ACC112 (cell line): ENCODE results near the gene UHRF2.

Source experiments
- H2AFZ ChIP-seq: fragments of 200-600 bp; sonication (generic); one replicate; pipeline ENCODE4 v1.6.0; 2017; ENCODE audit warnings: antibody characterized with exemption, low read length; ENCODE audit not compliant: unreplicated experiment
- H3K27ac ChIP-seq: fragments of 200-600 bp; sonication (generic); 2 replicates; pipeline ENCODE4 v1.5.1; 2014; ENCODE audit warnings: low read depth, mild to moderate bottlenecking, antibody characterized with exemption, low read length, moderate library complexity
- H3K27me3 ChIP-seq: fragments of 200-600 bp; sonication (generic); 2 replicates; pipeline ENCODE4 v1.6.1; 2014; ENCODE audit warnings: mild to moderate bottlenecking, antibody characterized with exemption, low read length, moderate library complexity, mixed read lengths; ENCODE audit not compliant: insufficient read depth
- H3K36me3 ChIP-seq: fragments of 200-600 bp; sonication (generic); 2 replicates; pipeline ENCODE4 v1.6.1; 2016; ENCODE audit warnings: mild to moderate bottlenecking, antibody characterized with exemption, low read length, moderate library complexity, mixed read lengths; ENCODE audit not compliant: insufficient read depth
- H3K4me1 ChIP-seq: fragments of 200-600 bp; sonication (generic); one replicate; pipeline ENCODE4 v1.6.1; 2016; ENCODE audit warnings: low read length, mixed read lengths; ENCODE audit not compliant: insufficient read depth, unreplicated experiment, control insufficient read depth
- H3K4me3 ChIP-seq: fragments of 200-600 bp; sonication (generic); 2 replicates; pipeline ENCODE4 v1.5.1; 2014; ENCODE audit warnings: mild to moderate bottlenecking, low read depth, low read length
- H3K79me2 ChIP-seq: fragments of 200-600 bp; sonication (generic); one replicate; pipeline ENCODE4 v1.6.0; 2016; ENCODE audit warnings: low read length; ENCODE audit not compliant: control insufficient read depth, unreplicated experiment, insufficient read depth

The UHRF2 gene

DNA sequence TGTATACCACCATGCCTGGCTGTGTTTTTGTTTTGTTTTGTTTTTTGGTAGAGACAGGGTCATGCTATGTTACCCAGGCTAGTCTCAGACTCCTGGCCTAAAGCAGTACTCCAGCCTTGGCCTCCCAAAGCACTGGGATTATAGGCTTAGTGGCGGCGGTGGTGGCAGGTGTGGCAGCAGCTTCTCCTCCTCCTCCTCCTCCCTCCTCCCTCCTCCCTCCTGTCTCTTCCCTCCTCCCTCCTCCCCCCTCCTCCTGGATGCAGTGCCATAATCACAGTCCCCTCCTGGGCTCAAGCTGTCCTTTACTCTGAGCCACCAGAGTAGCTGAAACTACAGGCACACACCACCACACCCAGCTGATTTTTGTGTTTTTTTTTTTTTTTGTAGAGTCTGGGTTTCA lies 71.2 kb downstream of the UHRF2 start:
- Histone ChIP-seq H3K36me3 (peaks cover 32% of the 10 kb centered on the region), H3K79me2 (peaks cover 10% of the 10 kb centered on the region), H3K4me1 (no peaks in the 10 kb centered on the region), H3K27me3 (no peaks in the 10 kb centered on the region), H2AFZ (no peak overlapping the region), H3K4me3 (no peak overlapping the region), H3K27ac (no peak overlapping the region)

DNA sequence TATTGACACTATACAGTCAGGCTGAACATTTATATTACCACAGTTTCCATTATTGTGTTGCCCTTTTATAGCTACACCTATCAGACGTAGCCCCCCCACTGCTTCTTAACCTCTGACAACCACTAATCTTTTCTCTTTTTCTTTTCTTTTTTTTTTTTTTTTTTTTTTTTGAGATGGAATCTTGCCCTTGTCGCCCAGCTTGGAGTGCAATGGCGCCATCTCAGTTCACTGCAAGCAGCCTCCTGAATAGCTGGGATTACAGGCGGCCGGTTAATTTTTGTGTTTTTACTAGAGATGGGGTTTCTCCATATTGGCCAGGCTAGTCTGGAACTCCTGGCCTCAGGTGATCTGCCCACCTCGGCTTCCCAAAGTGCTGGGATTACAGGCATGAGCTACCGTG lies 75.4 kb downstream of the UHRF2 start:
- Histone ChIP-seq H3K36me3 (peaks cover 29% of the 10 kb centered on the region), H3K4me3 (no peak overlapping the region), H2AFZ (no peak overlapping the region), H3K27me3 (no peaks in the 10 kb centered on the region), H3K79me2 (peaks cover 27% of the 10 kb centered on the region), H3K4me1 (no peaks in the 10 kb centered on the region), H3K27ac (no peak overlapping the region)

DNA sequence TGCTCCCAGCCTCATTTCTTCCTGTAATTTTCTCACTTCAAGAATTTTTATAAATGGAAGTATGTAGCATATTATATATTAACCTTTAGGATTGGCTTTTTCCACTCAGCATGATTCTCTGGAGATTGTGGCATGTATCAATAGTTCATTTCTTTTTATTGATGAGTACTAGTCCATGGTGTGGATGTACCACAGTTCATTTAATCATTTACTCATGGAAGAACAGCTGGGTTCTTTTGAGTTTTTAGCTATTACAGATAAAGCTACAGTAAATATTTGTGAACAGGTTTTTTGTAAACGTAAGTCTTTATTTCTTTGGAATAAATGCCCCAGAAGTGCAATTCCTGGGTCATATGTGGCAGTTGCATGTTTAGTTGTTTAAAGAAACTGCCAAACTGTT lies 76.1 kb downstream of the UHRF2 start:
- peaks cover 27% of the 10 kb centered on the region for H3K79me2 ChIP-seq
- H2AFZ ChIP-seq = no peak overlapping the region
- H3K36me3 ChIP-seq = peaks cover 29% of the 10 kb centered on the region
- no peaks in the 10 kb centered on the region for H3K27me3 ChIP-seq
- no peak overlapping the region for H3K27ac ChIP-seq
- H3K4me3 ChIP-seq = no peak overlapping the region
- no peaks in the 10 kb centered on the region for H3K4me1 ChIP-seq

DNA sequence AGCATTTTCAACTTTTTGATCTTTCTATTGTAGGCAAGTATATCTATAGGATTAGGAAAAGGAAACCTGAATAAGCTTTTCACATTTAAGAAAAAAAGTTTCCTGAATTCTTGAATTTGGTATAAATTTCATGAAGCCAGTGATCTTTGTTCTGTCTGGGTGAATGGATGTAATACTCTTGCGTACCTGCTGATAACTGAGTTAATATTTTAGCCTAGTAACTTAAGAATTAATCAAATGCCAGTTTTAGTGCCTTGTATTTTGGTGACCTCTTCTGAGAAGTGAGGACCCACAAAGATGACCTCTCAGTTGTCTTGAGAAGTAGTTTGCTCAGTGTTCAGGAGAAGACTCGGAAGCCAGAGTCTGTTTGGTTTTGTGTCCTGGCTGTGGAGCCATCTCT lies 77.9 kb downstream of the UHRF2 start:
- H2AFZ ChIP-seq = no peak overlapping the region
- peaks cover 30% of the 10 kb centered on the region for H3K79me2 ChIP-seq
- no peaks in the 10 kb centered on the region for H3K27me3 ChIP-seq
- H3K36me3 ChIP-seq = peaks cover 40% of the 10 kb centered on the region
- no peaks in the 10 kb centered on the region for H3K4me1 ChIP-seq
- H3K27ac ChIP-seq = no peak overlapping the region
- H3K4me3 ChIP-seq = no peak overlapping the region

DNA sequence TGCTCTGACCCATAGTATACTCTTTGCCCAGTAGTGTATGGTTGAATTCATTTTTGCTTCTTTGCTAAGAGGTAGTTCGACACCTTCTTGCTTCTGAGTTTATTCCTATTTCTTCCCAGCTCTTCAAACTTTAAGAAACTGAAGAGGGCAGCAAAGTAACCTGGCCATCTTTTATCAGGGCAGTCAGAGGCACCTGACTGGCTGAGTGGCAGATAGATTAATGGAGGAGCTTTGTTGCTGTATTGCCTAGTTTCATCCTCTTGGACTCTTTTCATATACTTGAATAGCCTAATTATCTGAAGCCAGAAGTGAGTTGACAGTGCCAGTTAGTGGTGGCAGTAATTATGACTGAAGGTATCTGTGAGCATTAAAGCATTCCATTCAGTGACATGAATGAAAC lies 82.5 kb downstream of the UHRF2 start:
- H3K79me2 ChIP-seq = peaks cover 16% of the 10 kb centered on the region
- peaks cover 50% of the 10 kb centered on the region for H3K36me3 ChIP-seq
- peaks cover 16% of the 10 kb centered on the region for H3K4me1 ChIP-seq
- no peak overlapping the region for H2AFZ ChIP-seq
- H3K4me3 ChIP-seq = no peak overlapping the region
- no peaks in the 10 kb centered on the region for H3K27me3 ChIP-seq
- H3K27ac ChIP-seq = no peak overlapping the region

DNA sequence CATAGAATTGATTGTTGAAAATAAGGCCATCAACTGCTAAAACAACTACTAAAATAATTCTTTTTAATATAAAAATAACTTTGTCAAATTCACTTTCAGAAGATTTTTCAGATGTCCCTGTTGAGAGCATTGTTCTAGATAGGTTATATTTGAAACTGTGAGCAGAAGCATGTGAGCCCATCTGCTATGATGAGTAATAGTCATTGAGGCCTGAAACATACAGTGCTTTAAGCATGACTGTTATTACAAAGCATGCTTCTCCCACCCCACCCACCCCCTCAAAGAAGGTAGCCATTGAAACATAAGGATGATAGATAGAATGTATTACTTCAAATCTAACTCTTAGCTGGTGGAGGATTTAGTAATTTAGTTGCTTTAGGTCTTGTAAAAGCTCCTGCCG lies 86.0 kb downstream of the UHRF2 start:
- H3K27ac ChIP-seq = peak overlapping the region; percentile 47
- no peak overlapping the region for H2AFZ ChIP-seq
- H3K4me3 ChIP-seq = no peak overlapping the region
- peaks cover 73% of the 10 kb centered on the region for H3K36me3 ChIP-seq
- peaks cover 19% of the 10 kb centered on the region for H3K4me1 ChIP-seq
- no peaks in the 10 kb centered on the region for H3K27me3 ChIP-seq
- H3K79me2 ChIP-seq = peaks cover 7% of the 10 kb centered on the region

DNA sequence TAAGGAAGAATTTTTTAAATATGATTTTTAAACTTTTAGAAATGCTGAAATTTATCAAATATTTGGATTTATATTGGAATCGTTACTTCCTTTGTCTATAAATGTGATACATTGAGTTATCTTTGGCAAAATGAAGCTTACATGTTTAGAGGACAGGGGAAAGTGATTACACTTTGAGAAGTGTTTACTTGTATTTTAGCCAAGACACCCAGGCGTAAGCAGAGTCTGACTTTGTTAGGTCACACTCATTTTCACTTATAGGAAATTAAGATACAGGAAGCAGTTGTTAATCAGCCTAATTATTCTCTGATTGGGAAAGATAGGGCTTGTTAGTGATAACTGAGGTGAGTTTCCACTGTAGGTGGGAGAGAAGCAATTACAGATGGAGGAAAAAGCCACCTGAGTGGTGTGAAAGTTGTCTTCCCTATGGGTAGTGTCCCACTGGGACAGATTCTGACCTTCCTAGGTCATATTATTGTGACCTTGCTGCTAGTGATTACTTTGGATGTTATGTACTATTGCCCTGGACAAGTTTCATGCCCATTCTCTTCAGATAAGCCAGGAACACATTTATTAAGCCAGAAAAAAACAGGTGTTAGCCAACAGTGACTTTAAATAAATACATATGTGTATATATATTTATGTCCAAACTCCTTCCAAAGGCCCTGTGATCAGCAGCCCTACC lies 88.7 kb downstream of the UHRF2 start:
- H2AFZ ChIP-seq = no peak overlapping the region
- no peak overlapping the region for H3K4me3 ChIP-seq
- H3K27me3 ChIP-seq = no peaks in the 10 kb centered on the region
- H3K79me2 ChIP-seq = peaks cover 4% of the 10 kb centered on the region
- peaks cover 82% of the 10 kb centered on the region for H3K36me3 ChIP-seq
- peaks cover 19% of the 10 kb centered on the region for H3K4me1 ChIP-seq
- H3K27ac ChIP-seq = no peak overlapping the region

DNA sequence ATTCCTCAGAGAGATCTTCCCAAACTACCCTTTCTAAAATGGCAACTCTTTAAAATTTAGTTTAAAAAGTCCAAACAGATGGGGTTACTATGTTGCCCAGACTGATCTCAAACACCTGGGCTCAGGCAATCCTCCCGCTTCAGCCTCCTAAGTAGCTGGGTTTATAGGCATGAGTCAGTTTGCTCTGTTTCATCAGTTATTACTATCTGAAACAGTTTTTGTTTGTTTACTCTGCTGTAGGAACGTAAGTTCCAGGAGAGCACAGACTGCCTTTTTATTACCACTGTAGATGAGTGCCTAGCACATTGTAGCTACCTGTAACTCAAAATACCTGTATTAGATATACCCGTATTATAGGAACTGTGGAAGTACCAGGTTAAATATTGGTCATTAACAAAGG lies 89.4 kb downstream of the UHRF2 start:
- peaks cover 81% of the 10 kb centered on the region for H3K36me3 ChIP-seq

DNA sequence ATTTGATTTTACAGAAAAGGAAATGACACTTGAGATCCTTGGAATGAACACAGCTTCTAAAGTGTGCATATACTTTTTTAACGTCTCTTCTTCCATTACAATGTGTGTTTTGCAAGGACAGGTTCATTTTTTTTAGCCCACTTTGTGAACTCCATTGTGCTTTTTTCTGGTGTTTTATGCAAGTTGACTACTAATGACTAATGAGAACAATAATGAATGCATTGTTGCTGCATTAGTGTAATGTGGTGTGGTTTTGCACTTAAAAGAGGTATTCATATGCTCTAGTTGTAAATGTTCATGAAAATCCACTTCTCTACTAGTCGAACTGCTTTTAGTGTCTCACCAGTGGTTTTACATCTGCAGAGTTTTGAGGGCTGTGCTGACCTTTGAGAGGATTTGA lies 93.6 kb downstream of the UHRF2 start:
- Histone ChIP-seq H3K4me1 (peaks cover 1% of the 10 kb centered on the region), H3K4me3 (no peak overlapping the region), H3K27ac (no peak overlapping the region), H3K36me3 (peaks cover 58% of the 10 kb centered on the region), H3K27me3 (no peaks in the 10 kb centered on the region), H2AFZ (no peak overlapping the region), H3K79me2 (peaks cover 3% of the 10 kb centered on the region)

More for the DNA sequence above, 89.4 kb downstream of the UHRF2 start:
- Histone ChIP-seq H3K4me3 (no peak overlapping the region), H3K4me1 (peaks cover 16% of the 10 kb centered on the region), H3K27me3 (no peaks in the 10 kb centered on the region), H2AFZ (no peak overlapping the region), H3K27ac (no peak overlapping the region), H3K79me2 (peaks cover 4% of the 10 kb centered on the region)

DNA sequence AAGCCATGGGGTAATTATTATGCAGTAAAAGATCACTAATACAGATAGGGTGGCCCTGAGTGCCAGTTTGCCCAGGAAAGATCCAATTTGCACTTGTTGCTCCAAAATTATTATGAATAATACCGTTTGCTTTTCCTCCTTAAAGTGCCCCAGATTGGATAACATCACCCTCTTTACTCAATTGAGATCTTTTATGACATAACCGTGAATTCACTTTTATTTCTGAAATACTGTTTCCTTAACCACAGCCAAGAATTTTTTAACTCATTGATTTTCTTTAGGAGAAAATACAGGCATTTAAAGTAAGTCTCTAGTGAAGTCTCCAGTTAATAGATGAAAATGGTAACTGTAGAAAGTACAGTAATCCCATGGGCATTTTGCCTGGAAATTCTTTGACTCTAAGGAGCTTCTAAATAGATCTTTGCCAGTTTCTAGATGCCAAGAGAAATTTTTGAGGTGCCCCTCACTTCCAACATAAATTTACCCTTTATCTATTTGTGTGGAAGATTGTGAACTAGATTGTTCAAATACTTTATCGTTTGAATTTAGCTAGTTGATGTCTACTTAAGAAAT lies 99.2 kb downstream of the UHRF2 start:
- Histone ChIP-seq H3K27ac (no peak overlapping the region), H3K27me3 (no peaks in the 10 kb centered on the region), H3K79me2 (no peaks in the 10 kb centered on the region), H2AFZ (no peak overlapping the region), H3K4me3 (no peak overlapping the region), H3K36me3 (peaks cover 25% of the 10 kb centered on the region), H3K4me1 (peaks cover 9% of the 10 kb centered on the region)

DNA sequence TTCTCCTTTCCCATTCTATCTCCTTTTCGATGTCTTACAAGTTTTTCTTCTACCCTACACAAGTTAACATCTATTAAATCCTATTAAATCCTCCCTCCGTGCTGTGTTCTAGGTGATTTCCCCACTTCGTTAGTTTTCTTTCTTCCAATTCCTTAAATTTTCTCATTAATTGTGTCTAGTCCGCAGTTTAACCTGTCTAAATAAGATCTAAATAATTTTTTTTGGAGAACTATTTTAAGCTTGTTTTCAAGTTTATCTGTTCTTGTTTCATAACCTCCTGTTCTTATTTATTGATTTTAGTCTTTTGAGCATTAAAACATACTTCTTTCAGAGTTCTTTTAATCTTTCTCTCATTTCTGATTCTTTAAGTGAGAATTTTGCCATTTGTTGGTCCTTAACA lies 109.3 kb downstream of the UHRF2 start:
- Histone ChIP-seq H3K27me3 (no peaks in the 10 kb centered on the region), H3K79me2 (no peaks in the 10 kb centered on the region), H3K4me1 (no peaks in the 10 kb centered on the region), H3K27ac (no peak overlapping the region), H2AFZ (no peak overlapping the region), H3K4me3 (no peak overlapping the region), H3K36me3 (peaks cover 16% of the 10 kb centered on the region; the same call in 1 of the 2 replicates)
